ENCODE data around the gene FOXA1.

The FOXA1 gene

DNA sequence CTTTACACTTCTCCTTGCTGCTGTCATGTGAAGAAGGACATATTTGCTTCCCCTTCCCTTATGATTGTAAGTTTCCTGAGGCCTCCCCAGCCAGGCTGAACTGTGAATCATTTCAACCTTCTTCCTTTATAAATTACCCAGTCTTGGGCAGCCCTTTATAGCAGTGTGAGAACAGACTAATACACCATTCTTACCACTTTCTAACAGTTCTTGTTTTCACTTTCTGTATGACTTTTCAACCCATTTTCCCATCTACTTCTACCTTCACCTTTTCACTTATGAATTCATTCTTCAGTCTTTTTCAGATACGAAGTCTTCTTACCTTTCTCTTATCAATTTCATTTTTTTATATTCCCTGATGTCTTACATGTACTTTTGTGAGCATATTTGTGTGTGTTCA is 55.1 kb downstream of the FOXA1 start:
- DNase-seq (ENCODE audit: low read depth): no peak
- no peak overlapping the region for H3K4me3 ChIP-seq (ENCODE audit: low read depth, low read length)
- TF ChIP-seq, protein P1, sequence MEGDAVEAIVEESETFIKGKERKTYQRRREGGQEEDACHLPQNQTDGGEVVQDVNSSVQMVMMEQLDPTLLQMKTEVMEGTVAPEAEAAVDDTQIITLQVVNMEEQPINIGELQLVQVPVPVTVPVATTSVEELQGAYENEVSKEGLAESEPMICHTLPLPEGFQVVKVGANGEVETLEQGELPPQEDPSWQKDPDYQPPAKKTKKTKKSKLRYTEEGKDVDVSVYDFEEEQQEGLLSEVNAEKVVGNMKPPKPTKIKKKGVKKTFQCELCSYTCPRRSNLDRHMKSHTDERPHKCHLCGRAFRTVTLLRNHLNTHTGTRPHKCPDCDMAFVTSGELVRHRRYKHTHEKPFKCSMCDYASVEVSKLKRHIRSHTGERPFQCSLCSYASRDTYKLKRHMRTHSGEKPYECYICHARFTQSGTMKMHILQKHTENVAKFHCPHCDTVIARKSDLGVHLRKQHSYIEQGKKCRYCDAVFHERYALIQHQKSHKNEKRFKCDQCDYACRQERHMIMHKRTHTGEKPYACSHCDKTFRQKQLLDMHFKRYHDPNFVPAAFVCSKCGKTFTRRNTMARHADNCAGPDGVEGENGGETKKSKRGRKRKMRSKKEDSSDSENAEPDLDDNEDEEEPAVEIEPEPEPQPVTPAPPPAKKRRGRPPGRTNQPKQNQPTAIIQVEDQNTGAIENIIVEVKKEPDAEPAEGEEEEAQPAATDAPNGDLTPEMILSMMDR (conservative IDR thresholded peaks at IDR 0.05; ENCODE audit: low read depth, low read length): no peak
